K562 (cell line): Measurements from ENCODE around the gene FSD1L. TPM values are rescaled to one million over a fixed set of nuclear protein-coding genes. Genes with fewer than 3 reads are reported as not detected.

Experiments used
- ATAC-seq: fragments of 200-7000 bp; cut with Tn5 transposase; 3 replicates; pipeline ENCODE4 v1.9.1; 2020; ENCODE audit warnings: moderate library complexity
- BruUV-seq: library from RNA; stranded (reverse); fragments of 400-500 nt; replicated peaks from 2 replicates; lab custom pipeline; 2021; lab: Mats Ljungman, UMichigan
- CTCF ChIA-PET: fragments of 300-600 bp; formaldehyde crosslinking; extraction: SDS; loops from one replicate; lab custom pipeline; 2021; ENCODE audit warnings: low intra/inter-chr PET ratio; lab: Yijun Ruan, JAX
- POLR2A ChIA-PET: fragments of 300-600, 350-650 bp; sonication (Branson Sonifier 250); formaldehyde crosslinking; extraction: SDS; loops from one replicate; lab custom pipeline; 2021; ENCODE audit warnings: antibody characterized with exemption, inconsistent platforms; lab: Yijun Ruan, JAX
- DNase-seq, 4 experiments: peaks; one replicate each; pipeline versions ENCODE4 v3.0.0 to v3.0.0-alpha.2; 2011 to 2018; ENCODE audit warnings: low spot score in 3 of 4, mixed read lengths in 3 of 4; ENCODE audit errors: extremely low read depth in 1 of 4
- FAIRE-seq: peaks from 2 replicates; lab custom pipeline; 2011; peaks lifted over from hg19 to GRCh38; lab: Jason Lieb, UNC
- H2AFZ ChIP-seq: 2 replicates; pipeline ENCODE4 v1.6.0; 2011; ENCODE audit warnings: low read depth, low read length, control low read depth, inconsistent platforms
- H3K27ac ChIP-seq: fragments of 200-600 bp; 3 replicates; pipeline ENCODE4 v1.8.0; 2011; ENCODE audit warnings: low read depth, mild to moderate bottlenecking, control low read depth, inconsistent platforms, low read length, moderate library complexity, mixed read lengths; ENCODE audit errors: extremely low read depth
- H3K27me3 ChIP-seq, 2 experiments: fragments of 300-600 bp in 1 of 2; 2 replicates in 1 of 2; 3 replicates in 1 of 2; pipeline versions ENCODE4 v1.6.0 to v1.8.0; 2011; ENCODE audit warnings: inconsistent platforms in 2 of 2, low read length in 2 of 2, mild to moderate bottlenecking in 1 of 2, mixed read lengths in 1 of 2, moderate library complexity in 1 of 2; ENCODE audit not compliant: control insufficient read depth in 2 of 2, insufficient read depth in 2 of 2
- H3K36me3 ChIP-seq: fragments of 300-600 bp; 3 replicates; pipeline ENCODE4 v1.8.0; 2011; ENCODE audit warnings: mild to moderate bottlenecking, low read length, inconsistent platforms; ENCODE audit not compliant: control insufficient read depth, insufficient read depth
- H3K4me1 ChIP-seq, 2 experiments: fragments of 200-600 bp in 1 of 2; replicated peaks in 1 of 2; 2 replicates in 1 of 2; 3 replicates in 1 of 2; pipeline versions ENCODE4 v1.5.1 to v1.8.0; 2011; ENCODE audit warnings: inconsistent platforms in 2 of 2, low read length in 2 of 2, mild to moderate bottlenecking in 1 of 2, mixed read lengths in 1 of 2, moderate library complexity in 1 of 2; ENCODE audit not compliant: control insufficient read depth in 2 of 2, insufficient read depth in 2 of 2
- H3K4me2 ChIP-seq: 2 replicates; pipeline ENCODE4 v1.6.1; 2011; ENCODE audit warnings: low read length, control low read depth, inconsistent platforms, mixed read lengths; ENCODE audit not compliant: insufficient read depth
- H3K4me3 ChIP-seq: fragments of 200-600 bp; sonication (generic), shearing (Covaris generic); 2 replicates; pipeline ENCODE4 v1.5.1; 2016; ENCODE audit warnings: control low read depth, inconsistent platforms
- H3K79me2 ChIP-seq: fragments of 200-600 bp; 3 replicates; pipeline ENCODE4 v1.8.0; 2011; ENCODE audit warnings: low read length, inconsistent platforms; ENCODE audit not compliant: control insufficient read depth, insufficient read depth
- H3K9ac ChIP-seq, 2 experiments: 2 replicates each; pipeline versions ENCODE4 v1.6.0 to v1.6.1; 2011; ENCODE audit warnings: low read depth in 2 of 2, low read length in 2 of 2, control low read depth in 1 of 2, inconsistent platforms in 1 of 2, mild to moderate bottlenecking in 1 of 2, mixed read lengths in 1 of 2; ENCODE audit not compliant: insufficient read depth in 1 of 2
- H3K9me1 ChIP-seq: one replicate; pipeline ENCODE4 v1.6.0; 2011; ENCODE audit warnings: inconsistent platforms, mild to moderate bottlenecking, low read length, moderate library complexity; ENCODE audit not compliant: control insufficient read depth, insufficient read depth
- H3K9me3 ChIP-seq: replicated peaks from 2 replicates; pipeline ENCODE4 v1.5.1; 2011; ENCODE audit warnings: low read depth, low read length, inconsistent platforms; ENCODE audit not compliant: control insufficient read depth, insufficient read depth
- H4K20me1 ChIP-seq: replicated peaks from 2 replicates; pipeline ENCODE4 v1.6.1; 2011; ENCODE audit warnings: low read length, inconsistent platforms, mixed read lengths; ENCODE audit not compliant: control insufficient read depth, insufficient read depth
- NFIC ChIP-seq: fragments of 450-650 bp; IDR thresholded peaks from 2 replicates; pipeline ENCODE4 v1.6.1; 2017; ENCODE audit warnings: mild to moderate bottlenecking, inconsistent platforms
- WGBS: fragments of 100-300 bp; shearing (Covaris generic); methylation state at CpG from one replicate; pipeline ENCODE4 v1.1.6; 2016; ENCODE audit warnings: low coverage, mixed read lengths; ENCODE audit not compliant: insufficient coverage; ENCODE audit errors: missing lambda C conversion rate; 5-methylcytosine and 5-hydroxymethylcytosine counted together
- in situ Hi-C: fragments of 300-500 bp; cut with MboI; formaldehyde crosslinking; loops from 4 replicates; pipeline ENCODE4 v1.15.0; 2018; ENCODE audit warnings: inconsistent platforms, mixed read lengths
- intact Hi-C: fragments of 100-400 bp; cut with micrococcal nuclease; formaldehyde crosslinking; loops from 2 replicates; pipeline ENCODE4 v1.14.2; 2022
- polyA plus RNA-seq, 8 experiments: library from polyadenylated mRNA; depleted of rRNA in 4 of 8; stranded (reverse) in 5 of 8; unstranded in 3 of 8; fragments of >200 nt; fragmentation: Nextera tagmentation in 2 of 8; fragmentation: Illumina TruSeq in 1 of 8; extraction: Ambion mirVana in 2 of 8; extraction: Trizol in 1 of 8; gene quantifications; 2 replicates each; pipeline versions ENCODE4 v1.2.1 to v1.2.3, GENCODE V29; 2011 to 2014; ENCODE audit warnings: inconsistent platforms in 1 of 8, missing spikeins in 1 of 8
- total RNA-seq, 7 experiments: library from RNA; depleted of rRNA in 6 of 7; stranded (reverse); fragments of >200 nt in 6 of 7; fragmentation: Illumina TruSeq in 2 of 7; extraction: Trizol in 2 of 7; gene quantifications; 2 replicates each; pipeline versions ENCODE4 v1.2.1 to v1.2.3, GENCODE V29; 2011 to 2021; ENCODE audit warnings: low replicate concordance in 1 of 7
- TF ChIP-seq, protein P1 (sequence below): fragments of 450-650 bp; IDR thresholded peaks from 2 replicates; pipeline ENCODE4 v1.6.1; 2016
- TF ChIP-seq, protein P2 (sequence below): sonication (generic); formaldehyde crosslinking; IDR thresholded peaks from 2 replicates; pipeline ENCODE4 v1.8.1; 2023; ENCODE audit warnings: mild to moderate bottlenecking, missing genetic modification reagents

FSD1L gene
- total and polyA plus RNA-seq, 9 of the 15 experiments (the other 6 are each of a cell fraction or from before 2014, with no cell fraction given) = 0.95 to 4.2 (median 2.1) TPM

DNA sequence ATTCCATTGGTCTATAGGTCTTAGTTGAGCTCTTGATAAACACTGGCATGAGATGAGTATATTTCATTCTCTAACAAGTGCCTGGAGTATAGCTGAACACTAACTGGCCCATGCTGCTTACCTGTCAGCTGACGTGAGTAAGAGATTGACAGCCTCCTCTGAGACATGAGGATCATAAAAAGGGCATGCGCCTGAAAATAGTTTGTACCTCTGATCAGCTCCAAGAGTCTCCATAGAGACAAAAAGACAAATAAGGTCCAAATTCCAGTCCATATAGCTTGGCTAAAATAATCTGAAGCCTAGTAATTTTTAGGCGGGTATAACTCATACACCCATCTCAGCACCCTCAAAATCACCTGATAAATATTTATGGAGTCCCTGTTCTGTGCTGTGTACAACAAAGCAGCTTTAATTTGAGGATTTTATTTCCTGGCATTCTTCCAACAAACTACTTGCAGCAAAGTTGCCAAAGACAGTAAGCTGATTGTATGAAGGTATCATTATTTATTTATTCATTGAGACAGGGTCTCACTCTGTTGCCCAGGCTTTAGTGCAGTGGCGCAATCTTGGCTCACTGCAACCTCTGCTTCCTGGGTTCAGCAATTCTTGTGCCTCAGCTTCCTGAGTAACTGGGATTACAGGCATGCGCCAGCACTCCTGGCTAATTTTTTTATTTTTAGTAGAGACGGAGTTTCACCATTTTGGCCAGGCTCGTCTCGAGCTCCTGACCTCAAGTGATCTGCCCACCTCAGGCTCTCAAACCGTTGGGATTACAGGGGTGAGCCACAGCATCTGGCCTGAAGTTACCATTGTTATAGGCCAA, 16.2 kb upstream of the FSD1L start:
- ATAC-seq (no peak), FAIRE-seq (no peak), DNase-seq (no peak)
- Histone ChIP-seq H3K27ac (no peak overlapping the region), H3K9ac (no peak overlapping the region), H2AFZ (no peak overlapping the region), H3K9me1 (no peaks in the 10 kb centered on the region), H3K4me2 (no peak overlapping the region), H4K20me1 (no peaks in the 10 kb centered on the region), H3K79me2 (no peaks in the 10 kb centered on the region), H3K9me3 (no peaks in the 10 kb centered on the region), H3K4me3 (no peak overlapping the region), H3K36me3 (no peaks in the 10 kb centered on the region), H3K4me1 (no peaks in the 10 kb centered on the region), H3K27me3 (peaks cover 3 to 5% of the 10 kb centered on the region in 2 experiments; a peak in 2 of 5 replicates)
- WGBS = 20% methylated on average over 9 of the region's 9 CpGs
- CTCF ChIA-PET = interaction anchor here (0.7 kb wide), 1 partner anchor 267 kb away, joined by 3 read pairs; no protein-coding TSS in a partner anchor
- POLR2A ChIA-PET = interaction anchor here (0.6 to 1.0 kb wide), 3 partner anchors 8 to 223 kb away, joined by 3 read pairs; no protein-coding TSS in a partner anchor
- in situ Hi-C loops (no loop called here), intact Hi-C loops (no loop called here)
- no TSS peak for BruUV-seq
- TF ChIP-seq, protein P1, sequence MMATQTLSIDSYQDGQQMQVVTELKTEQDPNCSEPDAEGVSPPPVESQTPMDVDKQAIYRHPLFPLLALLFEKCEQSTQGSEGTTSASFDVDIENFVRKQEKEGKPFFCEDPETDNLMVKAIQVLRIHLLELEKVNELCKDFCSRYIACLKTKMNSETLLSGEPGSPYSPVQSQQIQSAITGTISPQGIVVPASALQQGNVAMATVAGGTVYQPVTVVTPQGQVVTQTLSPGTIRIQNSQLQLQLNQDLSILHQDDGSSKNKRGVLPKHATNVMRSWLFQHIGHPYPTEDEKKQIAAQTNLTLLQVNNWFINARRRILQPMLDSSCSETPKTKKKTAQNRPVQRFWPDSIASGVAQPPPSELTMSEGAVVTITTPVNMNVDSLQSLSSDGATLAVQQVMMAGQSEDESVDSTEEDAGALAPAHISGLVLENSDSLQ = peak; percentile 44; the same call in 1 of the 2 replicates
- TF ChIP-seq, protein P2, sequence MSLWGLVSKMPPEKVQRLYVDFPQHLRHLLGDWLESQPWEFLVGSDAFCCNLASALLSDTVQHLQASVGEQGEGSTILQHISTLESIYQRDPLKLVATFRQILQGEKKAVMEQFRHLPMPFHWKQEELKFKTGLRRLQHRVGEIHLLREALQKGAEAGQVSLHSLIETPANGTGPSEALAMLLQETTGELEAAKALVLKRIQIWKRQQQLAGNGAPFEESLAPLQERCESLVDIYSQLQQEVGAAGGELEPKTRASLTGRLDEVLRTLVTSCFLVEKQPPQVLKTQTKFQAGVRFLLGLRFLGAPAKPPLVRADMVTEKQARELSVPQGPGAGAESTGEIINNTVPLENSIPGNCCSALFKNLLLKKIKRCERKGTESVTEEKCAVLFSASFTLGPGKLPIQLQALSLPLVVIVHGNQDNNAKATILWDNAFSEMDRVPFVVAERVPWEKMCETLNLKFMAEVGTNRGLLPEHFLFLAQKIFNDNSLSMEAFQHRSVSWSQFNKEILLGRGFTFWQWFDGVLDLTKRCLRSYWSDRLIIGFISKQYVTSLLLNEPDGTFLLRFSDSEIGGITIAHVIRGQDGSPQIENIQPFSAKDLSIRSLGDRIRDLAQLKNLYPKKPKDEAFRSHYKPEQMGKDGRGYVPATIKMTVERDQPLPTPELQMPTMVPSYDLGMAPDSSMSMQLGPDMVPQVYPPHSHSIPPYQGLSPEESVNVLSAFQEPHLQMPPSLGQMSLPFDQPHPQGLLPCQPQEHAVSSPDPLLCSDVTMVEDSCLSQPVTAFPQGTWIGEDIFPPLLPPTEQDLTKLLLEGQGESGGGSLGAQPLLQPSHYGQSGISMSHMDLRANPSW (CRISPR knock-in tag) = no peak
- TF ChIP-seq NFIC = peak; percentile 41
